Fibroblast of the aortic adventitia (primary cell): ENCODE measurements around the gene PCYOX1L. TPM values are rescaled to one million over a fixed set of nuclear protein-coding genes. Genes with fewer than 3 reads are reported as not detected.

ENCODE experiments used
- DNase-seq: peaks from one replicate; pipeline ENCODE4 v3.0.0-alpha.2; 2010; ENCODE audit warnings: low read depth
- H3K4me3 ChIP-seq: 2 replicates; pipeline ENCODE4 v1.5.1; 2011; ENCODE audit warnings: low read depth, mild to moderate bottlenecking, control low read depth, low read length, moderate library complexity
- CTCF ChIP-seq: IDR thresholded peaks from 2 replicates; pipeline ENCODE4 v1.5.1; 2011; ENCODE audit warnings: mild to moderate bottlenecking, low read length, control low read depth, inconsistent platforms; ENCODE audit not compliant: insufficient read depth
- total RNA-seq: library from RNA; depleted of rRNA; stranded (reverse); fragments of >200 nt; gene quantifications from 2 replicates; pipeline ENCODE4 v1.2.3, GENCODE V29; 2012; ENCODE audit warnings: low replicate concordance

Gene PCYOX1L
- total RNA-seq, 1 donor = 6.4 TPM

GRCh38 chr5:149345147-149345891 is 12.5 kb upstream of the PCYOX1L start, which contains the start of gene GRPEL2:
Gene GRPEL2, plus strand, starts transcription at chr5:149345499. Its CDS starts 41 bp downstream, at chr5:149345540.
- TF ChIP-seq CTCF = no peak
- DNase-seq = peak; percentile 98

GRCh38 chr5:149345892-149346222 is 12.0 kb upstream of the PCYOX1L start:
- TF ChIP-seq CTCF = no peak
- peak overlapping the region; percentile 100 for H3K4me3 ChIP-seq
- peak; percentile 66 for DNase-seq

More at GRCh38 chr5:149345147-149345891, 12.5 kb upstream of the PCYOX1L start, which contains the start of gene GRPEL2:
- peak within 1 kb of the TSS; percentile 100 for H3K4me3 ChIP-seq

GRCh38 chr5:149348518-149348917 is 9.3 kb upstream of the PCYOX1L start:
- TF ChIP-seq CTCF = no peak
- H3K4me3 ChIP-seq = no peak overlapping the region
- DNase-seq = no peak

GRCh38 chr5:149349382-149349781 is 8.5 kb upstream of the PCYOX1L start:
- TF ChIP-seq CTCF = no peak
- no peak overlapping the region for H3K4me3 ChIP-seq
- DNase-seq = no peak

DNA sequence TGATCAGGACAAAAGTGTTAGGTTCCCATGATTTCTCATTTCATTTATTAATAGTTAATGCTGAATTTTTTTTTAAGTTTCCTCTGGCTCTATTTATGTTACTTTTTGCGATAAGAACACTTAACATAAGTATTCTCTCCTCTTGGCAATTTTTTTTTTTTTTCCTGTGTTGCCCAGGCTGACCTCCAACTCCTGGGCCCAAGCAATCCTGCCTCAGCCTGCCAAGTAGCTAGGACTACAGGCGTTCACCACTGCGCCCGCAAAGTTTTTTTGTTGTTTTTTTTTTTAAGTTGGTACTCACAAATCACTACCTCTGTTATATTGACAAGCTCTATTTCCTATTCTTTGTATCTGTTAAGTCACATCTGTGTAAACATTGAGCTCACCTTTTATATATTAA is 5.7 kb upstream of the PCYOX1L start:
- DNase-seq = no peak
- H3K4me3 ChIP-seq = no peak overlapping the region
- no peak for TF ChIP-seq CTCF

DNA sequence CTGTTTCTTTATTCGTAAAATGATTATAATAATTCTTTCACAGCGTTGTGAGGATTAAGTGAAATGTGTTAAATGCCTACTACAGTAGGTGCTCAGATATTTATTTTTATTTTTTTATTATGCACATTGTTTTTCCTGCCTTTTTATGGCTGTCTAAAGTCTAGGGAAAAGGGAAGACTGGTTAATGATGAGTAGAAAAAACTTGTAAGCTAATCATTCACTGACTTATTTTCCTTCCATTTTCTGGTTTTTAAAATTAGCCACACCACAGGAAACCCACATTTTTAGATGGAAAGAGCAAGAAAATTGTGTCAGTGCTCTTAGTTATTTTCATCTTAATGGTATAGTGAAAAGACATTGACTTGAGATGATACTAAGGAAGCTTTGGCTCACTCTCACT is 3.9 kb upstream of the PCYOX1L start:
- no peak for DNase-seq
- no peak overlapping the region for H3K4me3 ChIP-seq
- TF ChIP-seq CTCF = no peak

GRCh38 chr5:149355688-149356087 is 2.2 kb upstream of the PCYOX1L start:
- no peak for TF ChIP-seq CTCF
- DNase-seq = no peak
- no peak overlapping the region for H3K4me3 ChIP-seq
